Thyroid gland (tissue), 4 donors: ENCODE data around the gene CRIM1. TPM values are rescaled to one million over a fixed set of nuclear protein-coding genes. Genes with fewer than 3 reads are reported as not detected.

ENCODE experiments used
- DNase-seq, 2 donors: peaks; one replicate each; pipeline ENCODE4 v3.0.0-alpha.2; 2019
- H3K27ac ChIP-seq, 3 donors: fragments of 200-600 bp; sonication (generic); 1 replicate in 2 of 3; 2 replicates in 1 of 3; pipeline ENCODE4 v1.5.1; 2016 to 2019; ENCODE audit warnings: mild to moderate bottlenecking in 1 of 3, moderate library complexity in 1 of 3
- H3K27me3 ChIP-seq: fragments of 200-600 bp; sonication (generic); one replicate; pipeline ENCODE4 v1.5.1; 2019
- H3K36me3 ChIP-seq, 2 donors: fragments of 200-600 bp; sonication (generic); one replicate each; pipeline ENCODE4 v1.5.1; 2016 to 2019
- H3K4me1 ChIP-seq, 2 donors: fragments of 200-600 bp; sonication (generic); one replicate each; pipeline ENCODE4 v1.5.1; 2017 to 2019
- H3K4me3 ChIP-seq, 3 donors: fragments of 200-600 bp; sonication (generic); replicated peaks in 1 of 3; 1 replicate in 2 of 3; 2 replicates in 1 of 3; pipeline ENCODE4 v1.5.1; 2016; ENCODE audit warnings: mild to moderate bottlenecking in 1 of 3
- H3K9me3 ChIP-seq: fragments of 200-600 bp; sonication (generic); one replicate; pipeline ENCODE4 v1.5.1; 2017
- POLR2A ChIP-seq, 2 donors: fragments of 450-650 bp; IDR thresholded peaks; one replicate each; pipeline ENCODE4 v1.6.1; 2017; ENCODE audit warnings: antibody characterized with exemption in 2 of 2, mild to moderate bottlenecking in 2 of 2, moderate library complexity in 1 of 2
- WGBS, 2 donors: methylation state at CpG; one replicate each; pipeline ENCODE4 v1.1.5; 2017; 5-methylcytosine and 5-hydroxymethylcytosine counted together
- intact Hi-C: fragments of 100-400 bp; cut with DNase I; formaldehyde crosslinking; loops from one replicate; pipeline ENCODE4 v1.15.1; 2023
- total RNA-seq, 4 donors: library from RNA; depleted of rRNA; stranded (reverse); fragments of >200 nt; gene quantifications; one replicate each; pipeline ENCODE4 v1.2.3, GENCODE V29; 2016
- TF ChIP-seq, protein P1 (sequence below), 6 experiments: fragments of 200-600 bp in 3 of 6; fragments of 450-650 bp in 3 of 6; sonication (generic) in 3 of 6; IDR thresholded peaks; one replicate each; pipeline ENCODE4 v1.5.1; 2016 to 2019; ENCODE audit warnings: antibody characterized with exemption in 6 of 6, mild to moderate bottlenecking in 2 of 6, inconsistent platforms in 1 of 6, moderate library complexity in 1 of 6

CRIM1 gene
- total RNA-seq, 4 donors from 2014 or later: 49.5 to 104 (median 71.5) TPM

GRCh38 chr2:36449213-36449612, 93.6 kb downstream of the CRIM1 start:
- 96% methylated on average over 7 of the region's 7 CpGs for WGBS, 2 donors
- intact Hi-C loops: no loop called here
- TF ChIP-seq POLR2A (IDR thresholded peaks at IDR 0.05): no peak
- TF ChIP-seq, protein P1, sequence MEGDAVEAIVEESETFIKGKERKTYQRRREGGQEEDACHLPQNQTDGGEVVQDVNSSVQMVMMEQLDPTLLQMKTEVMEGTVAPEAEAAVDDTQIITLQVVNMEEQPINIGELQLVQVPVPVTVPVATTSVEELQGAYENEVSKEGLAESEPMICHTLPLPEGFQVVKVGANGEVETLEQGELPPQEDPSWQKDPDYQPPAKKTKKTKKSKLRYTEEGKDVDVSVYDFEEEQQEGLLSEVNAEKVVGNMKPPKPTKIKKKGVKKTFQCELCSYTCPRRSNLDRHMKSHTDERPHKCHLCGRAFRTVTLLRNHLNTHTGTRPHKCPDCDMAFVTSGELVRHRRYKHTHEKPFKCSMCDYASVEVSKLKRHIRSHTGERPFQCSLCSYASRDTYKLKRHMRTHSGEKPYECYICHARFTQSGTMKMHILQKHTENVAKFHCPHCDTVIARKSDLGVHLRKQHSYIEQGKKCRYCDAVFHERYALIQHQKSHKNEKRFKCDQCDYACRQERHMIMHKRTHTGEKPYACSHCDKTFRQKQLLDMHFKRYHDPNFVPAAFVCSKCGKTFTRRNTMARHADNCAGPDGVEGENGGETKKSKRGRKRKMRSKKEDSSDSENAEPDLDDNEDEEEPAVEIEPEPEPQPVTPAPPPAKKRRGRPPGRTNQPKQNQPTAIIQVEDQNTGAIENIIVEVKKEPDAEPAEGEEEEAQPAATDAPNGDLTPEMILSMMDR (IDR thresholded peaks at IDR 0.05): no peak
- Histone ChIP-seq H3K27ac (no peak overlapping the region), H3K4me1 (peaks cover 25 to 35% of the 10 kb centered on the region in 2 donors), H3K9me3 (no peaks in the 10 kb centered on the region), H3K4me3 (no peak overlapping the region), H3K36me3 (peaks cover 0 to 11% of the 10 kb centered on the region in 2 donors), H3K27me3 (no peaks in the 10 kb centered on the region)
- no peak for DNase-seq

GRCh38 chr2:36449943-36450392, 94.4 kb downstream of the CRIM1 start:
- 86% methylated on average over 6 of the region's 6 CpGs for WGBS, 2 donors
- Histone ChIP-seq H3K36me3 (peaks cover 0 to 4% of the 10 kb centered on the region in 2 donors), H3K27me3 (no peaks in the 10 kb centered on the region), H3K27ac (peak overlapping the region in 1 of 3 donors; percentile 20), H3K4me1 (peaks cover 25 to 35% of the 10 kb centered on the region in 2 donors), H3K4me3 (no peak overlapping the region), H3K9me3 (no peaks in the 10 kb centered on the region)
- intact Hi-C loops: no loop called here
- TF ChIP-seq, protein P1 (IDR thresholded peaks at IDR 0.05): no peak
- no peak for DNase-seq

DNA sequence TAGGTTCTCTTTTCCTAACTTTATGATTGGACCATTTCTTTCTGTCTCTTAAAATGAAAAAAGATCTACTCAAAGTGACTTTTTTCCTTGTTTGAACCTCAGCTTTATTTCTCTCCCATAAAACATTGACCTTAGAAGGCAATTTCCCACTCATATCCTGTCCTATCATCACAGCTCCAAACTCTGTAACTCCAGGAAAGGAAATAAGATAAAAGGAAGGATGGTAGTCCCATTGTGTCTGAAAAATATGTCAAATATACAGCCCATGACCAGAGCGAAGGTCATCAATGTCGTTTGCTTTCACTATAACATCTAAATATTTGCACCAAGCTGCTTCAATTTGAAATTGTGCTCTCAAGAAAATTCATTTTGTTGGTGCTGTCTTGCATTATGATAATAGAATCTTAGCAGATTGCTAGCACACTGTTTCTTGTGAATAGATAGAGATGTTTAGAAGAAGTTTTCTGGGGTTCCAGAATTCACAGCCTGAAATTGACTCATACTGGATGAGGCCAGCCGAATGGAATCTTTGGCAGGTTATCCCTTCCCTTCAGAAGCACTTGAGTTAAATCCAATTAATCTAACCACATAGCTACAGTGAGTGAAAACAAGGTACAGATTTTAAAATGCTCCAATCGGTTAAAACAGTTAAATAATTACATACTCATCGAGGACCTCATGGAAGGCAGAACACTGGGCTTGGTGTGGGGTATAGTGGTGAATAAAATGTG, 95.1 kb downstream of the CRIM1 start:
- 76 to 80% methylated on average over 5 of the region's 5 CpGs for WGBS, 2 donors
- Histone ChIP-seq H3K36me3 (peaks cover 0 to 4% of the 10 kb centered on the region in 2 donors), H3K4me3 (no peak overlapping the region), H3K27me3 (no peaks in the 10 kb centered on the region), H3K4me1 (peaks cover 25 to 35% of the 10 kb centered on the region in 2 donors), H3K27ac (peak overlapping the region in 2 of 3 donors; percentile 19 to 74), H3K9me3 (no peaks in the 10 kb centered on the region)
- TF ChIP-seq, protein P1 (IDR thresholded peaks at IDR 0.05): no peak
- TF ChIP-seq POLR2A (IDR thresholded peaks at IDR 0.05): no peak
- no peak for DNase-seq
- intact Hi-C loops: no loop called here

GRCh38 chr2:36451512-36451911, 95.9 kb downstream of the CRIM1 start:
- Histone ChIP-seq H3K4me1 (peaks cover 30 to 44% of the 10 kb centered on the region in 2 donors), H3K9me3 (no peaks in the 10 kb centered on the region), H3K4me3 (no peak overlapping the region), H3K36me3 (peaks cover 0 to 4% of the 10 kb centered on the region in 2 donors), H3K27me3 (no peaks in the 10 kb centered on the region), H3K27ac (peak overlapping the region in 2 of 3 donors; percentile 19 to 74)
- no peak for DNase-seq
- WGBS, 2 donors: 51 to 71% methylated on average over 5 of the region's 5 CpGs
- intact Hi-C loops: no loop called here
- TF ChIP-seq, protein P1 (IDR thresholded peaks at IDR 0.05): no peak
- TF ChIP-seq POLR2A (IDR thresholded peaks at IDR 0.05): no peak

DNA sequence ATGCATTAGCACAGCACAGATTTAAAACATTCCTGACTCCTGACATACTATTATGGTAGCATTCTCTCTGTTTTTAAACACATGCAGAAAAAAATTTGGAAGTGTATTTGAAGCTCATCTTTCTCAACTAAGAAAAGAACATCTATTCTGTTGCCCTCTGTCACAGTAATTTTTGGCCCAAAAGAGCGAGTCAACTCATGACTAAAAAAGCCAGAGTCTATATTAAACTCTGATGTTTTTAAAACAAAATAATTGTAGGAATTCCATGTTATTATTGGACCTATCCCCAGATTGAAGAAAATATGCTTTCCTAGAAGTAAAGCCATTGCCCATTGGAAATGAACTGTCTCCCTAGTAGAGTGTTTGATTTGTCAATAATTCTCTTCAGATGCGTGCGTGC, 96.7 kb downstream of the CRIM1 start:
- no peak for TF ChIP-seq POLR2A (IDR thresholded peaks at IDR 0.05)
- H3K4me1 ChIP-seq: peaks cover 37 to 51% of the 10 kb centered on the region in 2 donors
- intact Hi-C loops: no loop called here

More for the DNA sequence above, 96.7 kb downstream of the CRIM1 start:
- H3K4me3 ChIP-seq: no peak overlapping the region
- no peaks in the 10 kb centered on the region for H3K9me3 ChIP-seq
- peak overlapping the region in 2 of 3 donors; percentile 51 to 74 for H3K27ac ChIP-seq
- WGBS, 2 donors: 51 to 66% methylated on average over 3 of the region's 3 CpGs
- H3K36me3 ChIP-seq: peaks cover 0 to 4% of the 10 kb centered on the region in 2 donors
- no peaks in the 10 kb centered on the region for H3K27me3 ChIP-seq
- DNase-seq: no peak
